HepG2 (cell line): ENCODE measurements around the gene RHOBTB3. TPM values are rescaled to one million over a fixed set of nuclear protein-coding genes. Genes with fewer than 3 reads are reported as not detected.

Experiments used
- ATAC-seq: fragments of 200-7000 bp; cut with Tn5 transposase; 3 replicates; pipeline ENCODE4 v1.9.1; 2020; ENCODE audit warnings: mild to moderate bottlenecking, moderate library complexity
- BruUV-seq: library from RNA; stranded (reverse); fragments of 400-500 nt; replicated peaks from 2 replicates; lab custom pipeline; 2021; lab: Mats Ljungman, UMichigan
- CTCF ChIA-PET: fragments of 300-600 bp; formaldehyde crosslinking; extraction: SDS; loops from one replicate; lab custom pipeline; 2021; ENCODE audit warnings: low total read pairs, inconsistent platforms, low intra/inter-chr PET ratio; lab: Yijun Ruan, JAX
- POLR2A ChIA-PET: fragments of 350-600 bp; sonication (Branson Sonifier 250); formaldehyde crosslinking; loops from one replicate; lab custom pipeline; 2020; ENCODE audit warnings: antibody characterized with exemption, inconsistent platforms; lab: Yijun Ruan, JAX
- DNase-seq: peaks from one replicate; pipeline ENCODE4 v3.0.0-alpha.2; 2015; ENCODE audit warnings: low spot score
- FAIRE-seq: peaks from 3 replicates; lab custom pipeline; 2011; peaks lifted over from hg19 to GRCh38; lab: Jason Lieb, UNC
- H2AFZ ChIP-seq: one replicate; pipeline ENCODE4 v1.6.1; 2011; ENCODE audit warnings: low read length, inconsistent platforms
- H3K27ac ChIP-seq: fragments of 300-600 bp; 3 replicates; pipeline ENCODE4 v1.8.0; 2011; ENCODE audit warnings: mixed run types, mild to moderate bottlenecking, mixed read lengths, low read length, inconsistent platforms; ENCODE audit not compliant: insufficient read depth; ENCODE audit errors: extremely low read length
- H3K27me3 ChIP-seq, 2 experiments: fragments of 200-600 bp in 1 of 2; 2 replicates in 1 of 2; 3 replicates in 1 of 2; pipeline versions ENCODE4 v1.6.0 to v1.8.0; 2011; ENCODE audit warnings: low read length in 2 of 2, mild to moderate bottlenecking in 2 of 2, moderate library complexity in 2 of 2, inconsistent platforms in 1 of 2; ENCODE audit not compliant: insufficient read depth in 2 of 2, control insufficient read depth in 1 of 2
- H3K36me3 ChIP-seq, 2 experiments: fragments of 200-600 bp in 1 of 2; replicated peaks in 1 of 2; 2 replicates in 1 of 2; 3 replicates in 1 of 2; pipeline versions ENCODE4 v1.5.1 to v1.8.0; 2011; ENCODE audit warnings: low read length in 2 of 2, inconsistent platforms in 1 of 2; ENCODE audit not compliant: insufficient read depth in 2 of 2, control insufficient read depth in 1 of 2
- H3K4me1 ChIP-seq: 2 replicates; pipeline ENCODE4 v1.5.1; 2012; ENCODE audit warnings: low read length, inconsistent platforms; ENCODE audit not compliant: insufficient read depth
- H3K4me2 ChIP-seq: 2 replicates; pipeline ENCODE4 v1.6.0; 2011; ENCODE audit warnings: low read depth, low read length, inconsistent platforms
- H3K4me3 ChIP-seq, 3 experiments: fragments of 200-600 bp in 1 of 3; sonication (generic), shearing (Covaris generic) in 1 of 3; replicated peaks in 1 of 3; 2 replicates each; pipeline ENCODE4 v1.5.1; 2011 to 2016; ENCODE audit warnings: low read length in 3 of 3, inconsistent platforms in 2 of 3, low read depth in 2 of 3, mild to moderate bottlenecking in 2 of 3, control low read depth in 1 of 3, mixed read lengths in 1 of 3; ENCODE audit not compliant: insufficient read depth in 1 of 3
- H3K79me2 ChIP-seq: one replicate; pipeline ENCODE4 v1.6.1; 2011; ENCODE audit warnings: low read length, inconsistent platforms; ENCODE audit not compliant: insufficient read depth
- H3K9ac ChIP-seq: 2 replicates; pipeline ENCODE4 v1.6.0; 2011; ENCODE audit warnings: mild to moderate bottlenecking, low read depth, low read length, inconsistent platforms; ENCODE audit not compliant: insufficient read depth
- H3K9me3 ChIP-seq: 2 replicates; pipeline ENCODE4 v1.5.1; 2012; ENCODE audit warnings: mild to moderate bottlenecking, low read length
- H4K20me1 ChIP-seq: 2 replicates; pipeline ENCODE4 v1.6.0; 2011; ENCODE audit warnings: inconsistent platforms, mild to moderate bottlenecking, low read length, moderate library complexity; ENCODE audit not compliant: insufficient read depth
- ELF1 ChIP-seq: sonication (generic); formaldehyde crosslinking; IDR thresholded peaks from 2 replicates; pipeline ENCODE4 v1.4.0; 2020; ENCODE audit warnings: missing genetic modification reagents
- ETV5 ChIP-seq: IDR thresholded peaks from 2 replicates; pipeline ENCODE4 v1.6.1; 2018; ENCODE audit warnings: missing biosample characterization, missing genetic modification reagents, inconsistent platforms, borderline replicate concordance
- HIVEP1 ChIP-seq: sonication (generic); formaldehyde crosslinking; IDR thresholded peaks from 2 replicates; pipeline ENCODE4 v1.4.0; 2020; ENCODE audit warnings: mild to moderate bottlenecking, missing genetic modification reagents
- MAFF ChIP-seq: IDR thresholded peaks from 2 replicates; pipeline ENCODE4 v1.6.1; 2011; ENCODE audit warnings: low read depth, low read length, improper control_type of control experiment
- MAZ ChIP-seq, 2 experiments: sonication (generic) in 1 of 2; formaldehyde crosslinking in 1 of 2; IDR thresholded peaks; 2 replicates each; pipeline versions ENCODE4 v1.5.0 to v1.6.1; 2012 to 2020; ENCODE audit warnings: low read depth in 2 of 2, mild to moderate bottlenecking in 2 of 2, borderline replicate concordance in 1 of 2, improper control_type of control experiment in 1 of 2, low read length in 1 of 2, missing genetic modification reagents in 1 of 2, moderate library complexity in 1 of 2
- NKX3-1 ChIP-seq: sonication (generic); formaldehyde crosslinking; IDR thresholded peaks from 2 replicates; pipeline ENCODE4 v1.5.0; 2020; ENCODE audit warnings: missing genetic modification reagents
- SIX1 ChIP-seq: sonication (generic); formaldehyde crosslinking; IDR thresholded peaks from 2 replicates; pipeline ENCODE4 v1.4.0; 2020; ENCODE audit warnings: missing genetic modification reagents, borderline replicate concordance
- ZFP36L2 ChIP-seq: sonication (generic); formaldehyde crosslinking; IDR thresholded peaks from 2 replicates; pipeline ENCODE4 v1.4.0; 2020; ENCODE audit warnings: missing genetic modification reagents
- ZNF136 ChIP-seq: sonication (generic); formaldehyde crosslinking; IDR thresholded peaks from 2 replicates; pipeline ENCODE4 v1.8.1; 2022; ENCODE audit warnings: low read depth, mild to moderate bottlenecking, moderate library complexity, missing genetic modification reagents
- ZNF782 ChIP-seq: sonication (generic); formaldehyde crosslinking; IDR thresholded peaks from 2 replicates; pipeline ENCODE4 v1.4.0; 2020; ENCODE audit warnings: missing genetic modification reagents, mild to moderate bottlenecking, borderline replicate concordance
- WGBS: methylation state at CpG from one replicate; pipeline ENCODE4 v1.1.6; 2017; ENCODE audit warnings: low lambda C conversion rate; 5-methylcytosine and 5-hydroxymethylcytosine counted together
- in situ Hi-C: cut with HindIII; loops from 2 replicates; pipeline ENCODE4 v1.10.0; 2017; ENCODE audit warnings: low pct_unique_long_range_greater_than_20kb; ENCODE audit not compliant: extremely low pct_ligation_motif_present
- intact Hi-C: fragments of 100-400 bp; cut with micrococcal nuclease; formaldehyde crosslinking; loops from one replicate; pipeline ENCODE4 v1.10.0; 2022; ENCODE audit not compliant: unreplicated experiment
- polyA plus RNA-seq, 8 experiments: library from polyadenylated mRNA; depleted of rRNA in 3 of 8; stranded (reverse) in 7 of 8; unstranded in 1 of 8; fragments of >200 nt; fragmentation: Illumina TruSeq in 4 of 8; extraction: Trizol in 4 of 8; gene quantifications; 2 replicates each; pipeline versions ENCODE4 v1.2.1 to v1.2.3, GENCODE V29; 2011 to 2016; ENCODE audit warnings: low read depth in 4 of 8, missing spikeins in 1 of 8, mixed read lengths in 1 of 8; ENCODE audit not compliant: insufficient read depth in 1 of 8
- total RNA-seq, 5 experiments: library from RNA; depleted of rRNA; stranded (reverse); fragments of >200 nt; fragmentation: Illumina TruSeq; extraction: Trizol; gene quantifications; 2 replicates each; pipeline ENCODE4 v1.2.3, GENCODE V29; 2016; ENCODE audit warnings: low read depth in 1 of 5
- TF ChIP-seq, protein P1 (sequence below): sonication (generic); formaldehyde crosslinking; IDR thresholded peaks from 2 replicates; pipeline ENCODE4 v1.5.1; 2020; ENCODE audit warnings: mild to moderate bottlenecking, missing genetic modification reagents, borderline replicate concordance
- TF ChIP-seq, protein P2 (sequence below): sonication (generic); formaldehyde crosslinking; IDR thresholded peaks from 2 replicates; pipeline ENCODE4 v1.4.0; 2020; ENCODE audit warnings: mild to moderate bottlenecking, missing genetic modification reagents
- TF ChIP-seq, protein P3 (sequence below): sonication (generic); formaldehyde crosslinking; IDR thresholded peaks from 2 replicates; pipeline ENCODE4 v1.5.0; 2020; ENCODE audit warnings: mild to moderate bottlenecking, missing genetic modification reagents, borderline replicate concordance

The RHOBTB3 gene
- total and polyA plus RNA-seq, 2 of the 13 experiments (the other 11 are each of a cell fraction or from before 2014, with no cell fraction given): 31.6 to 35.4 TPM

DNA sequence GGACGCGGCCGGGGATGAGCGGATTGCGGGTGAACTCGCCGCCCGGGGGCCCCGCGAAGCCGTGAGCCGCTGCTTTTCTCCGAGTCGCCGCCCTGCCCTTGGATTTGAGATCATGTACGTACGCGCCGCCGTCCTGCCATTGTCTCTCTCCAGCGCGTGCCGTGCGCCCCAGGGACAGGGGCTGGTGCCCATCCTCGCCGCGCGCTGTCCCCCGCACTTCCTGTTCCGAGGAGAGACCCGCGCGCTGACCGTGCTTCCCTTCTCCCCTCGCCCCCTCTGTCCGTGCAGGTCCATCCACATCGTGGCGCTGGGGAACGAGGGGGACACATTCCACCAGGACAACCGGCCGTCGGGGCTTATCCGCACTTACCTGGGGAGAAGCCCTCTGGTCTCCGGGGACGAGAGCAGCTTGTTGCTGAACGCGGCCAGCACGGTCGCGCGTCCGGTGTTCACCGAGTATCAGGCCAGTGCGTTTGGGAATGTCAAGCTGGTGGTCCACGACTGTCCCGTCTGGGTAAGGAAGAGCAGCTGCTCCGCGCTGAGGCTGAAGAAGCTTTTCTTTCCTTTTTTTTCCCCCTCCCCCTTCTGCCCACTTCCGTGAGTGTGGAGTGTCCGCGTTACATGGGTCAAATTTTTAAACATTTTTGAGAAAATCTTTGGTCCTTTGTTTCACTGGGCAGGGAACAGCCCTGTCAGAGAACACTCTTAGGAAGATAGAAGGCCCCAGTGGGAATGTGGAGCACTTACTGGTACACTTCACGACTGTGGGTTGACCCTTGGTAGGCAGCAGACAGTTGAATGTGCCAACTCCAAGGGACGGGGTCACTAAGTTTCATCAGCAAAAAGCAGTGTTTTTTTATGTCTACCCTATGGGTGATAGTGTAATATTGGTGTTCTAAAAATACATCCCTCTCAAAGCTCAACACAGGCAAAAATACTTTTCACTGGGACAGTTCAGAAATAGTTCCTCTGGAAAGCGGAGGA, 727 bp downstream of the RHOBTB3 start:
- Histone ChIP-seq H3K4me1 (peaks cover 72% of the 10 kb centered on the region), H3K79me2 (peaks cover 3% of the 10 kb centered on the region), H3K4me2 (peak overlapping the region; percentile 78), H3K27me3 (no peaks in the 10 kb centered on the region), H3K9ac (peak overlapping the region; percentile 66), H2AFZ (peak overlapping the region; percentile 38), H3K36me3 (no peaks in the 10 kb centered on the region), H3K4me3 (peak overlapping the region; percentile 80 to 93 (median 87)), H3K27ac (peak overlapping the region; percentile 65), H3K9me3 (no peaks in the 10 kb centered on the region), H4K20me1 (no peaks in the 10 kb centered on the region)
- ATAC-seq (peak; percentile 74), DNase-seq (peak; percentile 20), FAIRE-seq (no peak)
- intact Hi-C loops: loop anchor here (1.0 to 5.0 kb wide), 3 partner anchors 27 to 85 kb away; partner anchors contain the start of gene RFESD
- ChIA-PET CTCF (no interaction called here), POLR2A (interaction anchor here (0.9 to 2.8 kb wide), 14 partner anchors 17 to 177 kb away, joined by 3 to 18 read pairs (median 5); partner anchors contain the start of genes ARSK, GLRX, RFESD and SKIC3)
- WGBS: 5% methylated on average over 22 of the region's 64 CpGs
- TSS peak; percentile 47 for BruUV-seq
- in situ Hi-C loops: no loop called here
- TF ChIP-seq, protein P1, sequence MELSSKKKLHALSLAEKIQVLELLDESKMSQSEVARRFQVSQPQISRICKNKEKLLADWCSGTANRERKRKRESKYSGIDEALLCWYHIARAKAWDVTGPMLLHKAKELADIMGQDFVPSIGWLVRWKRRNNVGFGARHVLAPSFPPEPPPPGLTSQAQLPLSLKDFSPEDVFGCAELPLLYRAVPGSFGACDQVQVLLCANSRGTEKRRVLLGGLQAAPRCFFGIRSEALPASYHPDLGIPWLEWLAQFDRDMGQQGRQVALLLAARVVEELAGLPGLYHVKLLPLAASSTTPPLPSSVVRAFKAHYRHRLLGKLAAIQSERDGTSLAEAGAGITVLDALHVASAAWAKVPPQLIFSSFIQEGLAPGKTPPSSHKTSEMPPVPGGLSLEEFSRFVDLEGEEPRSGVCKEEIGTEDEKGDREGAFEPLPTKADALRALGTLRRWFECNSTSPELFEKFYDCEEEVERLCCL (CRISPR knock-in tag): no peak
- TF ChIP-seq ZNF782: peak; percentile 41; the same call in 1 of the 2 replicates
- TF ChIP-seq ZNF136: 0 out of 2 replicates have a peak, but pooled peaks have one; percentile 33
- TF ChIP-seq NKX3-1 (CRISPR knock-in tag): no peak
- TF ChIP-seq ELF1 (CRISPR knock-in tag): peak; percentile 80
- TF ChIP-seq MAZ (IDR thresholded peaks at IDR 0.05; ENCODE audit: borderline replicate concordance, low read depth, low read length): no peak
- TF ChIP-seq MAZ (CRISPR knock-in tag; IDR thresholded peaks at IDR 0.05; ENCODE audit: low read depth): peak; percentile 80; the same call in 1 of the 2 replicates
- TF ChIP-seq, protein P2, sequence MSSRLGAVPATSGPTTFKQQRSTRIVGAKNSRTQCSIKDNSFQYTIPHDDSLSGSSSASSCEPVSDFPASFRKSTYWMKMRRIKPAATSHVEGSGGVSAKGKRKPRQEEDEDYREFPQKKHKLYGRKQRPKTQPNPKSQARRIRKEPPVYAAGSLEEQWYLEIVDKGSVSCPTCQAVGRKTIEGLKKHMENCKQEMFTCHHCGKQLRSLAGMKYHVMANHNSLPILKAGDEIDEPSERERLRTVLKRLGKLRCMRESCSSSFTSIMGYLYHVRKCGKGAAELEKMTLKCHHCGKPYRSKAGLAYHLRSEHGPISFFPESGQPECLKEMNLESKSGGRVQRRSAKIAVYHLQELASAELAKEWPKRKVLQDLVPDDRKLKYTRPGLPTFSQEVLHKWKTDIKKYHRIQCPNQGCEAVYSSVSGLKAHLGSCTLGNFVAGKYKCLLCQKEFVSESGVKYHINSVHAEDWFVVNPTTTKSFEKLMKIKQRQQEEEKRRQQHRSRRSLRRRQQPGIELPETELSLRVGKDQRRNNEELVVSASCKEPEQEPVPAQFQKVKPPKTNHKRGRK: peak; percentile 33; the same call in 1 of the 2 replicates
- TF ChIP-seq HIVEP1: peak; percentile 50; the same call in 1 of the 2 replicates
- TF ChIP-seq SIX1 (CRISPR knock-in tag): no peak
- TF ChIP-seq MAFF: no peak
- peak; percentile 42; the same call in 1 of the 2 replicates for TF ChIP-seq ETV5
- no peak for TF ChIP-seq ZFP36L2
- TF ChIP-seq, protein P3, sequence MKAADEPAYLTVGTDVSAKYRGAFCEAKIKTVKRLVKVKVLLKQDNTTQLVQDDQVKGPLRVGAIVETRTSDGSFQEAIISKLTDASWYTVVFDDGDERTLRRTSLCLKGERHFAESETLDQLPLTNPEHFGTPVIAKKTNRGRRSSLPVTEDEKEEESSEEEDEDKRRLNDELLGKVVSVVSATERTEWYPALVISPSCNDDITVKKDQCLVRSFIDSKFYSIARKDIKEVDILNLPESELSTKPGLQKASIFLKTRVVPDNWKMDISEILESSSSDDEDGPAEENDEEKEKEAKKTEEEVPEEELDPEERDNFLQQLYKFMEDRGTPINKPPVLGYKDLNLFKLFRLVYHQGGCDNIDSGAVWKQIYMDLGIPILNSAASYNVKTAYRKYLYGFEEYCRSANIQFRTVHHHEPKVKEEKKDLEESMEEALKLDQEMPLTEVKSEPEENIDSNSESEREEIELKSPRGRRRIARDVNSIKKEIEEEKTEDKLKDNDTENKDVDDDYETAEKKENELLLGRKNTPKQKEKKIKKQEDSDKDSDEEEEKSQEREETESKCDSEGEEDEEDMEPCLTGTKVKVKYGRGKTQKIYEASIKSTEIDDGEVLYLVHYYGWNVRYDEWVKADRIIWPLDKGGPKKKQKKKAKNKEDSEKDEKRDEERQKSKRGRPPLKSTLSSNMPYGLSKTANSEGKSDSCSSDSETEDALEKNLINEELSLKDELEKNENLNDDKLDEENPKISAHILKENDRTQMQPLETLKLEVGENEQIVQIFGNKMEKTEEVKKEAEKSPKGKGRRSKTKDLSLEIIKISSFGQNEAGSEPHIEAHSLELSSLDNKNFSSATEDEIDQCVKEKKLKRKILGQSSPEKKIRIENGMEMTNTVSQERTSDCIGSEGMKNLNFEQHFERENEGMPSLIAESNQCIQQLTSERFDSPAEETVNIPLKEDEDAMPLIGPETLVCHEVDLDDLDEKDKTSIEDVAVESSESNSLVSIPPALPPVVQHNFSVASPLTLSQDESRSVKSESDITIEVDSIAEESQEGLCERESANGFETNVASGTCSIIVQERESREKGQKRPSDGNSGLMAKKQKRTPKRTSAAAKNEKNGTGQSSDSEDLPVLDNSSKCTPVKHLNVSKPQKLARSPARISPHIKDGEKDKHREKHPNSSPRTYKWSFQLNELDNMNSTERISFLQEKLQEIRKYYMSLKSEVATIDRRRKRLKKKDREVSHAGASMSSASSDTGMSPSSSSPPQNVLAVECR (CRISPR knock-in tag): peak; percentile 79
